GM10248 (cell line): Measurements from ENCODE around the gene STK10.

ENCODE experiments used
- CTCF ChIA-PET: fragments of 300-600 bp; sonication (Branson Sonifier 250); formaldehyde crosslinking; extraction: SDS; loops from one replicate; lab custom pipeline; 2021; ENCODE audit warnings: antibody characterized with exemption; lab: Yijun Ruan, JAX
- POLR2A ChIA-PET: fragments of 350-650 bp; sonication (Branson Sonifier 250); formaldehyde crosslinking; extraction: SDS; loops from one replicate; lab custom pipeline; 2020; ENCODE audit warnings: antibody characterized with exemption; lab: Yijun Ruan, JAX
- DNase-seq: peaks from one replicate; pipeline ENCODE4 v3.0.0; 2012; ENCODE audit errors: extremely low spot score
- CTCF ChIP-seq: IDR thresholded peaks from 2 replicates; pipeline ENCODE4 v1.5.1; 2012; ENCODE audit warnings: mild to moderate bottlenecking, low read depth; ENCODE audit errors: extremely low read depth, missing control alignments, control extremely low read depth

Gene STK10

GRCh38 chr5:172163346-172163745 lies 24.7 kb downstream of the STK10 start:
- no peak for DNase-seq
- TF ChIP-seq CTCF = no peak
- POLR2A ChIA-PET = interaction anchor here (0.6 kb wide), 1 partner anchor 10 kb away, joined by 3 read pairs; no protein-coding TSS in a partner anchor
- CTCF ChIA-PET = interaction anchor here (0.9 to 6.4 kb wide), 6 partner anchors 9 to 25 kb away, joined by 3 to 33 read pairs (median 3); partner anchors contain the start of gene STK10

GRCh38 chr5:172162987-172163343 lies 25.1 kb downstream of the STK10 start:
- POLR2A ChIA-PET = interaction anchor here (0.6 kb wide), 1 partner anchor 11 kb away, joined by 3 read pairs; no protein-coding TSS in a partner anchor
- no peak for DNase-seq
- TF ChIP-seq CTCF = no peak
- CTCF ChIA-PET = interaction anchor here (0.9 to 6.4 kb wide), 5 partner anchors 8 to 25 kb away, joined by 3 to 33 read pairs (median 3); partner anchors contain the start of gene STK10

DNA sequence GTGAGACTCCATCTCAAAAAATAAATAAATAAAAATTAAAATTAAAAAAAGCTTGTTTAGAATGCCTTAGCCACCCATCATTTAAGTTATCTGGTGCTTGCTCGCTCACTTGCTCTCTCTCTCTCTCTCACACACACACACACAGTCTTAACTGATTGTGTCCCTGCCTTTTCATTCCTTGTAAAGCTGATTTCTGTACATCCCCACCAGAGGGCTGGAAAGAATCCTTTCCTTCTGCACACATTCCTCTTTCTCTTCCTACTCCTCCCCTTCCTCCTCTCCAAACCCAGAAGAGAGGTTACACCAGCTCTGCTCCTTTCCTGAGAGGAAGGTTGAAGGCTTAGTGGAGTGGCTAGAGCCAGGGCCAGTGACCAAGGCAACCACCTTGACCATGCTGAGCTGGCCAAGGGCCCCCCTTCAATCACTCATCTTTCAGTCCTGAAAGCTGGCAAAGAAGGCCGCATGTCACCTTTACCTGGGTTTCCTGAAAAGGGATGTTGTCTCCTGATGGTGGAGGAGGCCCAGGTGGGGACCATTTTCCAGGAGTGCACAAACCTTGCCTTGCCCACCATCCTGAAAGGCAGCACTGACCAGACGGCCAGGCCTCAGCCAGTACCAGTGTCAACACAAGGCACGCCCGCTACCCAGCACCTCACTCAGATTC lies 25.6 kb downstream of the STK10 start:
- DNase-seq = no peak
- ChIA-PET POLR2A (interaction anchor here (0.6 to 1.0 kb wide), 2 partner anchors 11 to 51 kb away, joined by 3 read pairs; no protein-coding TSS in a partner anchor), CTCF (interaction anchor here (1.0 to 6.4 kb wide), 5 partner anchors 10 to 133 kb away, joined by 3 to 33 read pairs (median 3); no protein-coding TSS in a partner anchor)
- TF ChIP-seq CTCF = no peak

GRCh38 chr5:172160506-172160905 lies 27.5 kb downstream of the STK10 start:
- TF ChIP-seq CTCF = no peak
- no peak for DNase-seq
- POLR2A ChIA-PET = interaction anchor here (1.5 kb wide), 1 partner anchor 14 kb away, joined by 5 read pairs; no protein-coding TSS in a partner anchor
- CTCF ChIA-PET = interaction anchor here (1.1 to 6.4 kb wide), 4 partner anchors 8 to 29 kb away, joined by 3 to 33 read pairs (median 3); no protein-coding TSS in a partner anchor

- POLR2A ChIA-PET = interaction anchor here (0.6 to 1.5 kb wide), 2 partner anchors 15 to 80 kb away, joined by 4 to 5 read pairs; no protein-coding TSS in a partner anchor
- CTCF ChIA-PET = interaction anchor here (1.4 to 6.4 kb wide), 2 partner anchors 14 to 15 kb away, joined by 4 to 33 read pairs; no protein-coding TSS in a partner anchor
These were observed 29.0 kb downstream of the STK10 start for GRCh38 chr5:172159016-172159415.

More at GRCh38 chr5:172159016-172159415, 29.0 kb downstream of the STK10 start:
- TF ChIP-seq CTCF = no peak
- DNase-seq = no peak
